Measurements from ENCODE around the gene RNU1-2. TPM values are rescaled to one million over a fixed set of nuclear protein-coding genes. Genes with fewer than 3 reads are reported as not detected.

Gene RNU1-2
- total RNA-seq, 1 experiment from 2014 or later, result 1,622 TPM

DNA sequence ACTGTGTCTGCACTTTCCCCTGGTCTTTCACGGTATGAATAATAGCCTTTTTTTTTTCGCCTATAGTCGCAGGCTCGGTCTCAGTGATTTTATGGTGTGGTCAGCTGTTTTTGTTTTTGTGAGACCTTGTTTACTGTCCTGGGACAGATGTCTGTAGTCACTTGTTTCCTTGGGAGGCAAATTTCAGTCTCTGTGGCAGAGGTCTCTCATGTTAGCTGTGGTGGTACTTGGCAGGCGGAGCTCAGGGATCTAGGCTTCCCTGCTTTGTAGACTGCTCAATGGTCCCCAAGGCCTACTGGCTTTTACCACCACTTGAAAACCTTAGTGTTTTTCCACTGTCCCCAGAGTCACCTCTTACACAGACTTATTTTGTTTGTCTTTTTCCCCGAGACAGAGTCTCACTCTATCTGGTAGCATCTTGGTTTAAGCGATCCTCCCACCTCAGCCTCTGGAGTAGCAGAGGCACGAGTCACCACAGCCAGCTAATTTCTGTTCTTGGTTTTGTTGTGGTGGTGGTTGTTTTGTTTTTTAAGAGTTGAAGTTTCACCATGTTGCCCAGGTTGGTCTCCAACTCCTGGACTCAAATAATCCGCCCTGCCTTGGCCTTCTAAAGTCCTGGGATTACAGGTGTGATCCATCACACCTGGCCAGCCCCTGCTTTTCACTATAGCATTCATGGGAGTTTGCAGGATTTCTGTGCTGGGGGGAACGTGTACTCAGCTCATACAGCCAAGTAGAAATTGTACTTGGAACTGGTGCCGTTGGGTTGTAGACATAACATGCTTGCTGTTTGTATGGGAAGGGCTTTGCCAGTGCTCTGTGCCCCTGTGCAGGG, 10.3 kb downstream of the RNU1-2 start:
- Histone ChIP-seq H3K36me3 (ENCODE audit: control insufficient read depth, insufficient read depth, low read length) (no peaks in the 10 kb centered on the region), H3K4me1 (0 out of 2 replicates have a peak, but pooled peaks cover 4% of the 10 kb centered on the region), H3K9me3 (no peaks in the 10 kb centered on the region; the same call in 1 of the 2 replicates), H3K27me3 (replicated peaks; ENCODE audit: control insufficient read depth, insufficient read depth, low read length) (no peaks in the 10 kb centered on the region), H3K4me3 (ENCODE audit: low read depth, low read length) (no peak overlapping the region)
- BruUV-seq (replicated peaks), result no TSS peak
- H3K4me3 Mint-ChIP-seq (ENCODE audit: unreplicated experiment), result no peak overlapping the region
- ChIA-PET POLR2A (no interaction called here), CTCF (no interaction called here)
- H3K27ac Mint-ChIP-seq (ENCODE audit: unreplicated experiment), result no peak overlapping the region
- H3K36me3 Mint-ChIP-seq (ENCODE audit: insufficient read depth, unreplicated experiment), result peaks cover 15% of the 10 kb centered on the region
- no peaks in the 10 kb centered on the region for H3K27me3 Mint-ChIP-seq (ENCODE audit: insufficient read depth, unreplicated experiment)
- no peak for DNase-seq
- no peak for TF ChIP-seq CTCF (IDR thresholded peaks at IDR 0.05; ENCODE audit: insufficient read depth in 1 of 2, low read depth in 1 of 2, low read length in 1 of 2, severe bottlenecking in 1 of 2, unreplicated experiment in 1 of 2)
- H3K4me1 Mint-ChIP-seq (ENCODE audit: low read depth, unreplicated experiment), result peaks cover 13% of the 10 kb centered on the region
- intact Hi-C loops (cut with micrococcal nuclease; ENCODE audit: unreplicated experiment), result loop anchor here (1.0 kb wide), 1 partner anchor 10 kb away; no protein-coding TSS in a partner anchor
- no peaks in the 10 kb centered on the region for H3K9me3 Mint-ChIP-seq (ENCODE audit: unreplicated experiment)

DNA sequence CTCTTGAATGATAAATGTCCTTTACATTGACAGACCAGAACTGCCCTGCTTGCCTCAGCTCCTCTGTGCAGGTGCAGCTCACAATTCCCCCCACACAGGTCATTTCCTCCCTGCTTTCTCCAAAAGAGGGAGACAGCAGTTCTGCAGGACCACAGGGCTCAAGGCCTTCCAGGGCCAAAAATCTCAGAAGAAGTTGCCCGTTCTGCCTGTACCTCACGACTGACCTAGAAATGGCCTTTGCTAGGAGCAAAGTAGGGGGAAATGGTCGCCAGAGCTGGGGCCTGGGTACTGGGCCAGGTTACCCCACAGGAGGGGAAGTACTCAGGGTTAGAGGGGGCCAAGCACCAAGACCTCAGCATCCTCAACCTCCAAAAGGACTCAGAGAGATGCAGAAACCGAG, 11.1 kb downstream of the RNU1-2 start:
- POLR2A ChIA-PET, result no interaction called here
- H3K36me3 Mint-ChIP-seq (ENCODE audit: insufficient read depth, unreplicated experiment), result peaks cover 10% of the 10 kb centered on the region
- no peaks in the 10 kb centered on the region for H3K9me3 Mint-ChIP-seq (ENCODE audit: unreplicated experiment)
- no peak for DNase-seq
- intact Hi-C loops (cut with micrococcal nuclease; ENCODE audit: unreplicated experiment), result no loop called here
- no TSS peak for BruUV-seq (replicated peaks)
- no peaks in the 10 kb centered on the region for H3K36me3 ChIP-seq (ENCODE audit: control insufficient read depth, insufficient read depth, low read length)
- H3K27me3 ChIP-seq (replicated peaks; ENCODE audit: control insufficient read depth, insufficient read depth, low read length), result no peaks in the 10 kb centered on the region
- H3K4me3 ChIP-seq (ENCODE audit: low read depth, low read length), result no peak overlapping the region
- CTCF ChIA-PET, result no interaction called here
- peaks cover 7% of the 10 kb centered on the region for H3K4me1 Mint-ChIP-seq (ENCODE audit: low read depth, unreplicated experiment)
- no peak overlapping the region for H3K27ac Mint-ChIP-seq (ENCODE audit: unreplicated experiment)
- no peaks in the 10 kb centered on the region for H3K27me3 Mint-ChIP-seq (ENCODE audit: insufficient read depth, unreplicated experiment)
- H3K4me3 Mint-ChIP-seq (ENCODE audit: unreplicated experiment), result no peak overlapping the region
- TF ChIP-seq CTCF (IDR thresholded peaks at IDR 0.05; ENCODE audit: insufficient read depth in 1 of 2, low read depth in 1 of 2, low read length in 1 of 2, severe bottlenecking in 1 of 2, unreplicated experiment in 1 of 2), result no peak
- 0 out of 2 replicates have a peak, but pooled peaks cover 4% of the 10 kb centered on the region for H3K4me1 ChIP-seq
- H3K9me3 ChIP-seq, result no peaks in the 10 kb centered on the region; the same call in 1 of the 2 replicates

DNA sequence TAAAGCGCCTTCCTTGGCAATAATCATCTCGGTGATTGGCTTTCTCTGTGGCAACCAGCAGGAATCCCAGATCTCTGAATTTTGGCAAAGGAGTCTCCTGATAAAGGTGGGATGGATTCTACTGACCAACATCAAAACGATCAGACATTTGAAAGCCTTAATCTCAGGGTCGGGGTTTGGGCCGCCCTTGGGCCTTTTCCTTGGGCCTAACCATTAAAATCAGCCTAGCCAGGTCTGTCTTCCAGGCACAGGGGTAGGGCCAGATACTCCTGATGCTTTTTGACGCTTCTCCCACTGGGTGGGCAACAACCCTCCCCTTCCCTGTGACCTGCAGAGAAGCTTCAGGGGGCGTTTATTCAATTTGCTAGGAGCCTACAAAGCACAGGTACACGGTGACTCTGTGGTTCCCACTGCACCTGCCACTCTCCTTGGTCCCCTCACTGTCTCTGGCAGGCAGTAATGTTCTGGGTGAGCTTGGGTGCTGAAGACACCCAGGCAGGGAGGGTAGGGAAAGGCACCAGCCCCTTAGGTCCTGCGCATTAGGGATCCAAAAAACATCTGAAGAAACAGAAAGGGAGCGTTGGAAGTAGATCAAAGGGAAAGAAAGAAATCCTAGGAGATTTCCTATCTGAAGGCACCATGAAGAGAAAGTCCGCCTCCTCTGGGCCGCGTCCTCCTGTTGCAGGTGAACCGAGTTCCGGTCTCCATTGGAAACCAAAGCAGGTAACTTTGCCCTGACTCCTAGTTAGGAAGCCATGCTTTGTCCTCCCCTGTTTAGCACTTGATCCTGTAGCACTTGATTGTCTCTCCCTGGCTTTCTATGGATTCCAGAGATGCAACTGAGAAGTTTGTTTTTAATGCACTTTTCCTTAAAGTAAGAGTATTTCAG, 12.3 kb downstream of the RNU1-2 start:
- Histone ChIP-seq H3K4me1 (peaks cover 6% of the 10 kb centered on the region; the same call in 1 of the 2 replicates), H3K36me3 (ENCODE audit: control insufficient read depth, insufficient read depth, low read length) (no peaks in the 10 kb centered on the region), H3K9me3 (no peaks in the 10 kb centered on the region; the same call in 1 of the 2 replicates), H3K4me3 (ENCODE audit: low read depth, low read length) (no peak overlapping the region), H3K27me3 (replicated peaks; ENCODE audit: control insufficient read depth, insufficient read depth, low read length) (no peaks in the 10 kb centered on the region)
- intact Hi-C loops (cut with micrococcal nuclease; ENCODE audit: unreplicated experiment), result no loop called here
- ChIA-PET POLR2A (no interaction called here), CTCF (no interaction called here)
- Mint-ChIP-seq H3K27me3 (ENCODE audit: insufficient read depth, unreplicated experiment) (no peaks in the 10 kb centered on the region), H3K27ac (ENCODE audit: unreplicated experiment) (no peak overlapping the region), H3K4me3 (ENCODE audit: unreplicated experiment) (no peak overlapping the region), H3K4me1 (ENCODE audit: low read depth, unreplicated experiment) (peaks cover 7% of the 10 kb centered on the region), H3K9me3 (ENCODE audit: unreplicated experiment) (no peaks in the 10 kb centered on the region), H3K36me3 (ENCODE audit: insufficient read depth, unreplicated experiment) (peaks cover 10% of the 10 kb centered on the region)
- no peak for DNase-seq
- no peak for TF ChIP-seq CTCF (IDR thresholded peaks at IDR 0.05; ENCODE audit: insufficient read depth in 1 of 2, low read depth in 1 of 2, low read length in 1 of 2, severe bottlenecking in 1 of 2, unreplicated experiment in 1 of 2)
- BruUV-seq (replicated peaks), result no TSS peak
